Left colon (tissue), 2 donors: ENCODE results near the gene PSMD1. TPM values are rescaled to one million over a fixed set of nuclear protein-coding genes. Genes with fewer than 3 reads are reported as not detected.
A peak's percentile ranks its signal among the peaks of the same experiment; 100 is the strongest.
"Not testable (repeated sequence)": the region's sequence is repeated elsewhere in the genome, so short reads cannot be mapped to it uniquely, and the experiment has no call there.

ENCODE experiments used
- ATAC-seq: fragments of 200-7000 bp; cut with Tn5 transposase; one replicate; pipeline ENCODE4 v1.9.1; 2020; ENCODE audit warnings: mild to moderate bottlenecking, moderate library complexity
- DNase-seq, 2 donors: peaks; one replicate each; pipeline ENCODE4 v3.0.0-alpha.2; 2020
- intact Hi-C, 2 donors: fragments of 100-400 bp; cut with DNase I in 1 of 2; cut with micrococcal nuclease in 1 of 2; formaldehyde crosslinking; loops; one replicate each; pipeline versions ENCODE4 v1.11.2 to v1.14.0; 2022; cut with DNase I, micrococcal nuclease
- total RNA-seq, 2 donors: library from RNA; stranded (reverse); fragmentation: NEBNext Ultra II Directional; extraction: Animal tissue kit (Norgen Biotek cat#: 25700); gene quantifications; one replicate each; pipeline ENCODE4 v1.2.1, GENCODE V29; 2021
- donor health status: DM: no; HTN: no; CAD: no.
- donor health status: DM: yes; HTN: yes; CAD: no.

The PSMD1 gene
- total RNA-seq, 2 donors from 2014 or later: 81.3 to 91.0 TPM

- ATAC-seq (no peak), DNase-seq (peak in 1 of 2 donors; percentile 25)
- intact Hi-C loops: loop anchor here in 1 of 2 donors (5.0 to 10.0 kb wide), 2 partner anchors 95 to 312 kb away; partner anchors contain the start of gene ARMC9
Measured at GRCh38 chr2:231099918-231100317, 43.3 kb downstream of the PSMD1 start.

- intact Hi-C loops: loop anchor here in 1 of 2 donors (5.0 to 10.0 kb wide), 2 partner anchors 94 to 312 kb away; partner anchors contain the start of gene ARMC9
- DNase-seq: not testable (repeated sequence)
- peak; percentile 70 for ATAC-seq
Measured at GRCh38 chr2:231100321-231100720, 43.7 kb downstream of the PSMD1 start.

GRCh38 chr2:231100990-231101389 is 44.3 kb downstream of the PSMD1 start:
- ATAC-seq: peak; percentile 62
- intact Hi-C loops: loop anchor here in 1 of 2 donors (5.0 to 10.0 kb wide), 2 partner anchors 94 to 311 kb away; partner anchors contain the start of gene ARMC9
- no peak for DNase-seq

DNA sequence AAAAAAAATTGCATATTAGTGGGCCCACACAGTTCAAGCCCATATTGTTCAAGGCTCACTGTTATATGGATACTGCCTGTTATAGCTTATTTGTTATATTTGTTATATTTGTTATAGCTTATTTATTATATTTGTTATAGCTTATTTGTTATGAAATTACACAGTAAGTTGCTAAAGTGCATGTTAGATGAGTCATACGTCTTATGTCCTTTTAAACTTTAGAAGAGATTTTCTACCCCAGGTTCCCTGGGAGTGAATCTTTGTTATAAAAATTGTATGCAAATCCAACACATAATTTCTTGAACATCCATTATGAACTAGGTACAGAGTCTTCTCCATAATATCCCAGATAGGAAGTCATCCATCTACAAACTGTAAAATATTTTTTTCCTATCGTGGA is 46.1 kb downstream of the PSMD1 start:
- ATAC-seq (no peak), DNase-seq (no peak)
- intact Hi-C loops: loop anchor here in 1 of 2 donors (5.0 to 10.0 kb wide), 2 partner anchors 92 to 310 kb away; partner anchors contain the start of gene ARMC9

GRCh38 chr2:231104115-231104713 is 47.5 kb downstream of the PSMD1 start:
- ATAC-seq (peak; percentile 61), DNase-seq (peak in 1 of 2 donors; percentile 71)
- intact Hi-C loops: loop anchor here in 1 of 2 donors (5.0 to 10.0 kb wide), 2 partner anchors 91 to 308 kb away; partner anchors contain the start of gene ARMC9

GRCh38 chr2:231110551-231110950 is 53.9 kb downstream of the PSMD1 start:
- intact Hi-C loops: no loop called here
- ATAC-seq (peak; percentile 80), DNase-seq (no peak)

GRCh38 chr2:231111987-231112386 is 55.3 kb downstream of the PSMD1 start:
- DNase-seq: no peak
- intact Hi-C loops: no loop called here
- peak; percentile 40 for ATAC-seq

DNA sequence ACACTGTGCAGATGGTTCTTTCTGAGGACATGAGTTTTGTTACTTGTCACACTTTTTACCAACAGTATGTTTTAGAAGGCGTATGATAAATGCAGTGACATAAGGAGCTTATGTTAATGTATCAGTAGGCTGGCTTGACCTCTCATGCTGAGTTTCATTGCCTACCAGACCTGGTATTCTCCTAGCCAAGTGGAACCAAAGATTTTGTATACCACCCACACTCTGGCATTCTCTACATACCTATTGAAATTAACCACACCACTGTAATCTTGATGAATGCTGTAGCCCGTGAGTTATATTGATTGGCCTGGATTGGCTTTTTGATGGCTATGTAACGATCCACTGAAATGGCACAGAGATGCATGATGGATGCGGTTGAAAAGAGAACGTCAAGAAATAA is 56.8 kb downstream of the PSMD1 start:
- no peak for ATAC-seq
- intact Hi-C loops: no loop called here
- DNase-seq: no peak

- intact Hi-C loops: no loop called here
- no peak for DNase-seq
- ATAC-seq: no peak
Measured at GRCh38 chr2:231115651-231116050, 59.0 kb downstream of the PSMD1 start.

- DNase-seq (no peak), ATAC-seq (no peak)
- intact Hi-C loops: no loop called here
Measured at GRCh38 chr2:231117148-231117547, 60.5 kb downstream of the PSMD1 start.

DNA sequence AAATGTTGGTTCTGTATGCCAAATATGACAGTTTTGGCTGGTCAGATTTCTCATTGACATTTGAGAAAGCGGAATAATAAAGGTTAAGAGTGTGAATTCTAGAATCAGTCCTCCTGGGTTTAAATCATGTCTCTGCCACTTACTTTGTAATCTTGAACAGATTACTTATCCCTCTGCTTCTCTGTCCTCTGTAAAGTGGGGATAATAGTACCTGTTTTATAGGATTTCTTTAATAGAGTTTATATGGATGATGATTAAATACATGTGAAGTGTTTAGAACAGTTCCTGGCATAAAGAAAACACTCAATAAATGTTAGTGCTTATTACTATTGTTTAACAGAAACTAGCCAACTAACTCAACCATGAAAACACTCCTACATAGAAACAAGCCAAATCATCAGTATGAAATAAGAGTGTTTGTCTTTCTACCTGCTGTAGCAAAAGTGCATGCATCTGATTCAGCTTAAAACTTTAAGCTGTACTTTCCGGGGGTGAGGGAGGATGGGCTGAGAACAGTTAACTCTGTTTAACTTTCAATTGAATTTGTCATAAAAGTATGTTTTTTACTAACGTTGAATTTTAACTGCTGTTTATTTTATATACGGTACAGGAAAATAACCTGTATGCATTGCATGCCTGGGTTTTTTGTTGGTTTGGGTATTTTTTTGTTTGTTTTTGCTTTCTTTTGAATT is 61.4 kb downstream of the PSMD1 start:
- ATAC-seq (no peak), DNase-seq (no peak)
- intact Hi-C loops: no loop called here

DNA sequence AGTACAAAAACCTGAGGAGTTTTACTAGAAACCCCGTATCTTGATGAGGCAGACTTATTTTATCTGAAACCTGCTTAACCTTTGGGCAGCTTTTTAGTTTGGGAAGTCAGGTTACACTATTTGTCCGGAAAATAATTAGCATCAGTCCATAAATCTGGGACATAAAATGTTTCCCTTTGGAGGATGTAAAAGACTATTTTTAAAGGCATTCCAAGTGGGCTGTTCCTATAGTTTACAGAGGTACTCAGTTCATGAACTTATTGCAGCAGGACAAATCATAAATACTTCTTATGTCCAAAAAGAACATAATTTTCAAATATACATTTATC is 61.9 kb downstream of the PSMD1 start:
- intact Hi-C loops: no loop called here
- DNase-seq (no peak), ATAC-seq (no peak)

DNA sequence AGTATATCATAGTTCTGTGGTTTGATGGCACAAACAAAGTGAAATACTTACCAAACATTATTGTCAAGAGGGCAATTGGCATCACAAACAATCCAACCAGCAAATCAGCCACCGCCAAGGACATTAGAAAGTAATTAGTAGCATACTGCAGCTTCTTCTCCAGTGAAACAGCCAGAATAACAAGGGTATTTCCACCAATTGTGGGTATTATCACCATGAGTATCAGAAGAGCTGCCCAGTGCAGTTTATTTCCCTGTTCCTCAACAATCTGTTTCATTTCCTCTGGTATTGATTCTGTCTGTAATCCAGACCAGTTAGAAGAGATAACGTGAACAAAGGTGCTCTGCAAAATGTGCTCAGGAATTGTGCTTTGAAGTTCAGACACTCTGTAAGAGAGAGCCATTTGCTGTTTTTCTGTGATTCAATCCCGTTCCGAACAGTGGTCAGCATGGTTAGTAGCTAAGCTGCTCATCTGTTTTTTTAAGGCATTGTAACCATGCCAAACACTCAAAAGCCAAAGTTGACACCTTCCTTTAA is 66.8 kb downstream of the PSMD1 start:
- intact Hi-C loops: no loop called here
- DNase-seq (no peak), ATAC-seq (no peak)

GRCh38 chr2:231124838-231125568 is 68.3 kb downstream of the PSMD1 start, which contains the start of gene HTR2B:
HTR2B (minus strand) TSS chr2:231125042; CDS start chr2:231123764, 1,278 bp downstream.
- ATAC-seq (no peak), DNase-seq (no peak)
- intact Hi-C loops: no loop called here

DNA sequence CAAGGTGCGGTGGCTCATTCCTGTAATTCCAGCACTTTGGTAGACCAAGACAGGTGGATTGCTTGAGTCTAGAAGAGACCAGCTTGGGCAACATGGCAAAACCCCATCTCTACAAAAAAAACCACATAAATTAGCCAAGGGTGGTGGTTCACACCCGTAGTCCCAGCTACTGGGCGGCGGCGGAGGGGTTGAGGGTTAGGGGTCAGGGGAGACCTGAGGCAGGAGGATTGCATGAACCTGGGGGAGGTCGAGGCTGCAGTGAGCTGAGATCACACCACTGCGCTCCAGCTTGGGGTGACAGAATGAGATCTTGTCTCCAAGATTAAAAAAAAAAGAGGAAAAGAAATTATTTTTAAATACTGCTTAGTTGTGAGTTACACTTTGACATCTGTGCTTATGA is 69.5 kb downstream of the PSMD1 start:
- intact Hi-C loops: no loop called here
- DNase-seq (no peak), ATAC-seq (no peak)

DNA sequence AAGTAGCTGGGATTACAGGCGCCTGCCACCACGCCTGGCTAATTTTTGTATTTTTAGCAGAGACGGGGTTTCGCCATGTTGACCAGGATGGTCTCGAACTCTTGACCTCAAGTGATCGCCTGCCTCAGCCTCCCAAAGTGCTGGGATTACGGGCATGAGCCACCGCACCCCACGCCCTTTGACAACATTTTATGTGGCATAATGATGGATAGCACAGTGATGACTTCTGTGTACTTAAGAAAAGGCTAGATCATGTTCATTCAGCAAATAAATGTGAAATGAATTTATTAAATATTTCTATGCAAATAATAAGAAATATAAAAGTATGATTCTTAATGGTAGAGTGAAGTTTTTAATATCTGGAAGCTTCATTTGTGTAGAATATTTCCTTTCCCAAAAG is 70.8 kb downstream of the PSMD1 start:
- DNase-seq (no peak), ATAC-seq (no peak)
- intact Hi-C loops: no loop called here

DNA sequence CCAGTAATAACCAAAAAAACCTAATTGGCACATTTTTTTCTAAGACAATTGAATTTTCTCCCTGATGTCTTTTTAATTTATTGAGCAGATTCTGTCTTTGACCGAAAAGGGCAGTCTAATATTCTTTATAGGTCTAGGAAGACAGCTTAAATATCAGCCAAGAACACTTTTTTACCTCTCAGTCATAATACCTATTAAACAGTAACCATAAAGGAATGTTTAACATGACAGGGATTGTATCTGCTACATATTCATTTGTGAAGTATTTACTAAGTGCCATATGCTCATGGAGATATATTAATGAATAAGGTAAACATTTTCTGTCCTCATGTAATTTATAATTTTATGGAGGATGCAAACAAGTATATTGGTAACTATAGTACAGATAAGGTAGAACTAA is 71.3 kb downstream of the PSMD1 start:
- intact Hi-C loops: no loop called here
- DNase-seq: no peak
- ATAC-seq: no peak

DNA sequence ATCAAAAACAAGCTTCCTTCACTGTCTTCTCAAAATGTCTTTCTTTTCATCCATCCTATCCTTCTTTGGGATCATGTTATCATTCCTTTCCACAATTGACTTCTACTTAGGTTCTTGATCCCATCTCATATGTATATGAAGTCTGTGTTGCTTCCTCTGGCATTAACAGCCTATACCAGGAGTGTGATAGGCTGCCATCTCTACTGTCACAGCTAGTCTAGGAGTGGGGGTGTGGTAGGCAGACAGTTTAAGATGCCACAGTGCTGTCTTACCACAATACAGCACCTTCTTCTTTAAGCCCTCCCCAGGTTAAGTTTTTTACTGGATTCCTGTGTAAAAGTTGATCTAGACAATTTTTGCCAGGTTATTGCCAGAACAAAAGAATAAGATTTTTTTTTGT is 71.9 kb downstream of the PSMD1 start:
- DNase-seq (no peak), ATAC-seq (no peak)
- intact Hi-C loops: no loop called here

GRCh38 chr2:231129216-231129615 is 72.5 kb downstream of the PSMD1 start:
- ATAC-seq (no peak), DNase-seq (no peak)
- intact Hi-C loops: no loop called here
